Mammary epithelial cell (primary cell): ENCODE measurements around the gene NUP133.

ENCODE experiments used
- CTCF ChIP-seq, 2 donors: IDR thresholded peaks in 1 of 2; conservative IDR thresholded peaks in 1 of 2; 2 replicates each; pipeline ENCODE4 v1.5.1; 2011 to 2012; ENCODE audit warnings: inconsistent platforms in 2 of 2, low read length in 2 of 2, mild to moderate bottlenecking in 2 of 2, control low read depth in 1 of 2, low read depth in 1 of 2; ENCODE audit not compliant: insufficient read depth in 1 of 2; ENCODE audit errors: extremely low read depth in 1 of 2
- EZH2 ChIP-seq: IDR thresholded peaks from 2 replicates; pipeline ENCODE4 v1.6.1; 2012; ENCODE audit warnings: low read length, inconsistent platforms, borderline replicate concordance

DNA sequence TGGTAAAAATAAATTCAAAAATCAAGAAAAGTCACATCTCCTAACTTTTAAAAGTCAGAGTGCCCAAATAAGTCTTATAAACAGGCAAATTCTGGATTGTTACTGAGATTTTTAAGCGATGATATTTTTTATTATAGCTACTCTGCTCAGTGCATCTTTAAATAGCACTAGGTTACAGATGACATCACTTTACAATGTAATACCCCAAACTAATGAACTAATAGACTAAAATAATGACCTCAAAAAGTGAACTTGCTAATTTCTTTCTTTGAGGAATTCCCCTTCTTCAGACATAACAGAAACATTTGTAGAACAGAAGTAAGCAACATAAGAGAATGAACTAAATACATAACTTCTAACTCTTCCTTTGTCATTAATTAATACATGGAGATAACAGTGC is 41.3 kb downstream of the NUP133 start:
- TF ChIP-seq CTCF (conservative IDR thresholded peaks at IDR 0.05 in 1 of 2, IDR thresholded peaks at IDR 0.05 in 1 of 2; ENCODE audit: extremely low read depth in 1 of 2, insufficient read depth in 1 of 2, low read depth in 1 of 2, low read length in 2 of 2) (no peak), EZH2 (no peak)
